Stimulated activated CD4-positive, alpha-beta T cell treated with anti-CD3 and anti-CD28 coated beads, Interleukin-2, amount 100 ng/mL, for 4 hours (primary cell): ENCODE data around the gene C19orf67.
"Not testable (repeated sequence)": the region's sequence is repeated elsewhere in the genome, so short reads cannot be mapped to it uniquely, and the experiment has no call there.

ENCODE experiments used
- DNase-seq: peaks from one replicate; pipeline ENCODE4 v3.0.0-alpha.2; 2020; ENCODE audit warnings: low read depth

The C19orf67 gene

GRCh38 chr19:14056069-14056666 is 29.4 kb downstream of the C19orf67 start:
- no peak for DNase-seq

GRCh38 chr19:14055396-14055795 is 30.2 kb downstream of the C19orf67 start:
- no peak for DNase-seq

- DNase-seq = no peak
These were observed 30.9 kb downstream of the C19orf67 start for GRCh38 chr19:14054721-14055120.

GRCh38 chr19:14054099-14054498 is 31.5 kb downstream of the C19orf67 start:
- no peak for DNase-seq

- DNase-seq = no peak
These were observed 32.1 kb downstream of the C19orf67 start for GRCh38 chr19:14053500-14053899.

GRCh38 chr19:14053032-14053431 is 32.6 kb downstream of the C19orf67 start:
- no peak for DNase-seq

- DNase-seq = no peak
These were observed 33.1 kb downstream of the C19orf67 start for GRCh38 chr19:14052470-14052869.

GRCh38 chr19:14051980-14052379 is 33.6 kb downstream of the C19orf67 start:
- no peak for DNase-seq

- not testable (repeated sequence) for DNase-seq
These were observed 34.6 kb downstream of the C19orf67 start for GRCh38 chr19:14050961-14051360.

GRCh38 chr19:14050512-14050911 is 35.1 kb downstream of the C19orf67 start:
- no peak for DNase-seq

- peak; percentile 71 for DNase-seq
These were observed 37.0 kb downstream of the C19orf67 start for GRCh38 chr19:14048443-14049153.

GRCh38 chr19:14047866-14048265 is 37.7 kb downstream of the C19orf67 start:
- DNase-seq = not testable (repeated sequence)

- DNase-seq = not testable (repeated sequence)
These were observed 42.6 kb downstream of the C19orf67 start for GRCh38 chr19:14042659-14043608.

GRCh38 chr19:14039181-14039580 is 46.4 kb downstream of the C19orf67 start:
- no peak for DNase-seq

- no peak for DNase-seq
These were observed 49.9 kb downstream of the C19orf67 start for GRCh38 chr19:14035706-14036105.

- not testable (repeated sequence) for DNase-seq
These were observed 50.4 kb downstream of the C19orf67 start for GRCh38 chr19:14035159-14035558.

- DNase-seq = no peak
These were observed 51.6 kb downstream of the C19orf67 start for GRCh38 chr19:14033946-14034345.

- peak; percentile 60 for DNase-seq
These were observed 53.7 kb downstream of the C19orf67 start, which contains the start of gene IL27RA for GRCh38 chr19:14031719-14032480. Gene IL27RA, plus strand, starts transcription at chr19:14031762. Its CDS starts 111 bp downstream, at chr19:14031873.
